HG03571 (cell line): ENCODE measurements around the gene MKI67.
A peak's percentile ranks its signal among the peaks of the same experiment; 100 is the strongest.
"Not testable (repeated sequence)": the region's sequence is repeated elsewhere in the genome, so short reads cannot be mapped to it uniquely, and the experiment has no call there.

Experiments
- ATAC-seq: cut with Tn5 transposase; IDR thresholded peaks from one replicate; pipeline ENCODE4 v1.9.1; 2021; ENCODE audit not compliant: unreplicated experiment

Gene MKI67

GRCh38 chr10:128150561-128150960, 24.3 kb upstream of the MKI67 start:
- no peak for ATAC-seq

- peak; percentile 90 for ATAC-seq
Measured at GRCh38 chr10:128150045-128150493, 23.8 kb upstream of the MKI67 start.

GRCh38 chr10:128149267-128150014, 23.2 kb upstream of the MKI67 start:
- ATAC-seq, result no peak

- no peak for ATAC-seq
Measured at GRCh38 chr10:128147669-128148068, 21.4 kb upstream of the MKI67 start.

GRCh38 chr10:128147064-128147463, 20.8 kb upstream of the MKI67 start:
- ATAC-seq, result peak; percentile 49

- no peak for ATAC-seq
Measured at GRCh38 chr10:128144547-128144946, 18.3 kb upstream of the MKI67 start.

- ATAC-seq, result no peak
Measured at GRCh38 chr10:128143531-128143930, 17.3 kb upstream of the MKI67 start.

GRCh38 chr10:128140425-128140824, 14.2 kb upstream of the MKI67 start:
- ATAC-seq, result no peak

GRCh38 chr10:128138429-128138828, 12.2 kb upstream of the MKI67 start:
- not testable (repeated sequence) for ATAC-seq

- no peak for ATAC-seq
Measured at GRCh38 chr10:128137877-128138276, 11.7 kb upstream of the MKI67 start.

- no peak for ATAC-seq
Measured at GRCh38 chr10:128130051-128130450, 3.8 kb upstream of the MKI67 start.

- ATAC-seq, result no peak
Measured at GRCh38 chr10:128128582-128128981, 2.4 kb upstream of the MKI67 start.

GRCh38 chr10:128125416-128125943, 743 bp downstream of the MKI67 start:
- no peak for ATAC-seq

GRCh38 chr10:128124813-128125403, 1.3 kb downstream of the MKI67 start:
- ATAC-seq, result no peak

- no peak for ATAC-seq
Measured at GRCh38 chr10:128123846-128124245, 2.4 kb downstream of the MKI67 start.

GRCh38 chr10:128122931-128123330, 3.3 kb downstream of the MKI67 start:
- no peak for ATAC-seq

GRCh38 chr10:128121750-128122412, 4.3 kb downstream of the MKI67 start:
- ATAC-seq, result no peak

GRCh38 chr10:128116851-128117615, 9.2 kb downstream of the MKI67 start:
- ATAC-seq, result no peak

- ATAC-seq, result no peak
Measured at GRCh38 chr10:128116187-128116586, 10.0 kb downstream of the MKI67 start.

GRCh38 chr10:128115356-128115755, 10.9 kb downstream of the MKI67 start:
- ATAC-seq, result no peak

GRCh38 chr10:128114901-128115300, 11.3 kb downstream of the MKI67 start:
- no peak for ATAC-seq
